HG03039 (cell line): ENCODE results near the gene TSPAN9.

Experiments used
- ATAC-seq: cut with Tn5 transposase; IDR thresholded peaks from one replicate; pipeline ENCODE4 v1.9.1; 2021; ENCODE audit warnings: mild to moderate bottlenecking, moderate library complexity; ENCODE audit not compliant: unreplicated experiment

Gene TSPAN9

GRCh38 chr12:3157581-3158323 lies 80.6 kb downstream of the TSPAN9 start:
- no peak for ATAC-seq

- ATAC-seq: no peak
Measured at GRCh38 chr12:3158851-3159465, 81.8 kb downstream of the TSPAN9 start.

- no peak for ATAC-seq
Measured at GRCh38 chr12:3160081-3160480, 82.9 kb downstream of the TSPAN9 start.

- ATAC-seq: no peak
Measured at GRCh38 chr12:3161861-3162260, 84.7 kb downstream of the TSPAN9 start.

- no peak for ATAC-seq
Measured at GRCh38 chr12:3164454-3165077, 87.4 kb downstream of the TSPAN9 start.

- ATAC-seq: no peak
Measured at GRCh38 chr12:3165078-3165980, 88.2 kb downstream of the TSPAN9 start.

GRCh38 chr12:3167636-3168035 lies 90.5 kb downstream of the TSPAN9 start:
- ATAC-seq: no peak

GRCh38 chr12:3168223-3169221 lies 91.3 kb downstream of the TSPAN9 start:
- no peak for ATAC-seq

- ATAC-seq: no peak
Measured at GRCh38 chr12:3170423-3171194, 93.4 kb downstream of the TSPAN9 start.

GRCh38 chr12:3171195-3171591 lies 94.0 kb downstream of the TSPAN9 start:
- ATAC-seq: no peak

GRCh38 chr12:3172124-3173007 lies 95.2 kb downstream of the TSPAN9 start:
- no peak for ATAC-seq

GRCh38 chr12:3173008-3173553 lies 95.9 kb downstream of the TSPAN9 start:
- ATAC-seq: no peak

GRCh38 chr12:3173912-3174311 lies 96.7 kb downstream of the TSPAN9 start:
- no peak for ATAC-seq

- no peak for ATAC-seq
Measured at GRCh38 chr12:3175238-3175637, 98.1 kb downstream of the TSPAN9 start.

- ATAC-seq: no peak
Measured at GRCh38 chr12:3176754-3177153, 99.6 kb downstream of the TSPAN9 start.

GRCh38 chr12:3177778-3178425 lies 100.7 kb downstream of the TSPAN9 start:
- ATAC-seq: no peak

GRCh38 chr12:3178671-3179313 lies 101.6 kb downstream of the TSPAN9 start:
- ATAC-seq: no peak
